H4 (cell line): ENCODE results near the gene DOCK1. TPM values are rescaled to one million over a fixed set of nuclear protein-coding genes. Genes with fewer than 3 reads are reported as not detected.
"Not testable (repeated sequence)": the region's sequence is repeated elsewhere in the genome, so short reads cannot be mapped to it uniquely, and the experiment has no call there.

Experiments used
- DNase-seq: peaks from one replicate; pipeline ENCODE4 v3.0.0-alpha.2; 2015; ENCODE audit warnings: low spot score
- total RNA-seq: library from RNA; depleted of rRNA; stranded (reverse); fragments of >200 nt; shearing (Covaris generic); gene quantifications from 2 replicates; pipeline ENCODE4 v1.2.3, GENCODE V29; 2014

DOCK1 gene
- total RNA-seq, 1 experiment from 2014 or later = 34.4 TPM

DNA sequence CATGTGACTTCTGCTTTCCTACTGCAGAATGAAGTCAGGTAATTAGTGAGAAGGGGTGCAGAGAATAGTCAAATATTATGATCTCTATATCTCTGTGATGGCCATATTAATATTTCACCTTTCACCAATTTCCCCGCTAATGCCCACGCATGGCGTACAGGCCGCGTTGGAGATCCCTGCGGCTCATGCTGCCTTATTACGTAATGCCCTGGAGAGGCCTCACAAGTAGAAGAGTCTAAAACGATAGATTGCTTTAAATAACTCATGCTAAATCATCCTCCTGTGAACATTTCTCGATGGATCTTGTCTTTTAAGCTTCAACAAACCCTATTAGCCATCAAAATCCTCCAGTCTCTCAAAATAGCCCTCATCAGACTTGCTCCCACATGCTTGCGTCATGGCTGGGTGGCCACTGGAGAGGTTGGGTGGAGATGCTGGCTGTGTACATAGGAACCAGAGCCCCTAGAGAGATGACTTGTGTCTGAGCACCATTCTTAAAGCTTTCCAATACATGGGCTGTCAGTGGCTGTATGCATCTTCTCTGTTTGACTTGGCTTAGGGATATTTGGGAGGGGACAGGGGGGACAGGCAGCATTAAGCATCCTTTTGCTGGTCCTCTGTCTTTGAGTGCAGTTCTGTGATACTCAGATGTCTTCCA is 370.7 kb downstream of the DOCK1 start:
- no peak for DNase-seq

DNA sequence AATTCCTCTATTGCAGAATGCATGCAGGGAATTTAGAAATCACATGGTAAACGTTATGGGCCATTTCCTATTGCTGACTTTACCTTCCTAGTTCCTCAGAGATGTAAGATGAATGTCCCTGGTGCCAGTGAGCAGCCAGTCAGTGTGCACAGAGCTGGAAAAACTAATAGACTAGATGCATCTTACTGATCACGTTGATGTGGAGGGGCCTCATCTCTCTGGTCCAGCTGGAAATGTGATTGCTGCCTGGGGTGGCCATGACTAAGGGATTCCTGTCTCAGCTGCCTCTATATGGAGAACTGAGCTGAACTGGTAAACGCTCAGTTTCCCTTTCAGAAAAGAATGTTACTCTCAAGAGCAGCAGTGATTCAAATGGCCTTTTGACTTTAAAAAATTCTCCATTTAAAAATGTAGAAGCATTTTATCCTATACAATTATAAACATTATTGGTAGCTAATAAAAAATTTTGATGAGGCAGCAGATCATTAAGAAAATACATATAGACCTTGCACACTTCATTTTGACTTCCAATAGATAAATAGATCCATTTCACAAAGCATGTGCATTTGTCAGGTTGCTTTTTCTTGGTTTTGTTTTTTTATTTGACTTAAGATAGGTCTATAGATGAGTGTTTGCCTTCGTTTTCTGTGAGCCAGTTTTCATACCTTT is 371.7 kb downstream of the DOCK1 start:
- DNase-seq = no peak

DNA sequence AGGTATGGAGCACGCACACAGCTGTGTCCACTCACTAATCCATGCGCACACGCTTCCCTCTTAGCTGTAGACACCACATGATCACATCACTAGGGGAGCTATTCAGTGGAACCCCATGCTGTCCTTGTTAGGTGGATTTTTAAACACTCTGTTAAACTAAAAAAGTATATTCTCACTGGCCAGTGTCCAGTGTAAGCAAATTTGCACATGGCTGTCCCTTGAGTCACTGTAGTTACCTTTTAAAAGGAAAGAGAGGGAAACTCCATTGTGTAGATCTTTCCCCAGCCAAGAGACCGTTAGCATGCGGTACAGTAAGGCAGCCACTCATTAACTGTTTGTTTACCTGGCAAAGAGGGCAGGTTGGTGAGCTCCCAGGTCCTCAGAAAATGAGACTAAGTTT is 372.8 kb downstream of the DOCK1 start:
- no peak for DNase-seq

DNA sequence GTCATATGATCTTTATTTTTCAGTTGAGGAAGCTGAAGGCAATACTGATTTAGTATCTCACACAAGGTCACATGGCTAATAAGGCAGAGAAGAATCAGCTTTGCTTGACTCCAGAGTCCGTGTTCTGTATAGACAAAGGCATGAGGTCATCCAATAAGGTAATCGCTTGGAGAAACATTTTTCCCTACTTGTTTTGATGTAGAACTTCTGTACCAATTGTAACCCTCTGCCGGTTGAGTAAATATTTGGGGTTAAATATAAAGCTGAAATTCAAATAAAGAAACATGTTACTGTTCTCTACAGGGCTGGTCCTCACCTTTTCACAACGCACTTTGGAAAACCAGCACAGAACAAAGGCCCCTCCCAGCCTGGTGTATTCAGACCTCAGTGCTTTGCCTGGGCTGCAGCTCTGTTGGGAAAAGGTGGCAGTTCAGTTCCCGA is 374.1 kb downstream of the DOCK1 start:
- DNase-seq = no peak

DNA sequence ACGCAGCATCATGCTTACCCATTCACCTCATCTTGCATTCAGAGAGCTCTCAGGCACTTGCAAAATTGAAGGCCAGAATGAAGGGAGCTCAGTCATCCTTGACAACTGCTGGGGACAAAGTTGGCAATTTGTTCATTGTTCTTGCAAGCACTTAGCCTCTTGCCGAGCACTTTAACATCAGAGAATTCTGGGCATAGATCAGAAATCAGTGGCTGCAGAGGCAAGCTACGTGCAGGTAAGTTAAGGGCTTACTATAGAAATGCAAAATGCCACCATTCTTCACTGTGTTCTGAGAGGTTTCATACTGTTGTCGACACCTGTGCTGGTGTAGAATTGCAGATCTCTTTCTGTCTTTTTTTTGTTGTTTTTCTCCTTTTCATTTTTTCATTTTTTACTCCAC is 375.2 kb downstream of the DOCK1 start:
- DNase-seq = no peak

DNA sequence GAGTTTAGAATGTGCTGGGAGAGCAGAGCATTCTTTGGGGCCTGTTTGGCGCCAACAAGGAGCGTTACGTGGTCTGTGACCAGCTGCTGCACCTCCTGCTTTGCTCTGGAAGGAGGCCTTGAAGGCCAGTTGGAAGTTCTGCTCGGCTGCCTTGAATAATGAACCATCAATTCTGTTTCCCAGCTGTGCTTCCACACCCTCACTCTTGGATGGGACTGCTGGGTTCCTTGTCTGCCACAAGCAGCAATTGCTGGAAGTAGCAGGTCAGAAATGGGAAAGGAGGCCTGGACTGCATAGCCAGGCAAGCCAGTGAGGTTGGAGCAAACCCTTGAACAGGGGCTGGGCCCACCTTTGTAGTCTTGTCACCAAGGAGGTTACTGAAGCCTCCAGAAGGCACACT is 377.8 kb downstream of the DOCK1 start:
- no peak for DNase-seq

DNA sequence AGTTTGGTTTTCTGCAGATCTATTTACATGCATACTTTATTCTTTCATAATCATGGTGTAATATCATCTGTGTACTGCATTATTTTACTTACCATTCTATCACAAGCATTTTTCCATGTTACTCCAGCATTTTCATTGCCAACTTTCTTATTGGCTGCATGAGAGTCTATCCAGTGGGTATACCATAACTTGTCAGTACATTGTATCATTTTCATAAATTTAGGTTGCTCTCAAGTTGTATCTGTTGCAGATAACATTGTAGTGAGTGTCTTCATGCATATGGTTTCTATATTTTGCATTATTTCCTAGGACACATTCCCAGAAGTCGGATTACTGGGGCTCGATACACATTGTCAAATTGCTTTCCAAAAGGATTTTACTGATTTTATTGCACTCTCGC is 378.3 kb downstream of the DOCK1 start:
- no peak for DNase-seq

DNA sequence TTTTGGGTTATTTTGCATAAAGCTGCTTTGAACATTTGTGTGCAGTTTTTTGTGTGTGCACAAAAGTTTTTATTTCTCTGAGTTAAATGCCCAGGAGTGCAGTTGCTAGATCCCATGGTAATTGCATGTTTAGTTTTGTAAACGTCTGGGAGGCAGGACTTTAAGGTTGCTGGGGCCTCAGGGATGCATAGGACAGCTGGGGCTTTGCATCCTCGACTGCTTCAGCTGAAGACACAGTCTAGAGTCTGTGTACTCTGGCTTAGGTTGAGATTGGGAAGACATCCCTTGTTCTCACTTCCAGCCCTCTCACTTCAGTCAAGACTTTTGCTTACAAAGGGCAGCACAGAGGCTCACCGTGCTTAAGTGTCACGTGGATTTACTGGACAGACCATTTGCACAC is 385.6 kb downstream of the DOCK1 start:
- no peak for DNase-seq

DNA sequence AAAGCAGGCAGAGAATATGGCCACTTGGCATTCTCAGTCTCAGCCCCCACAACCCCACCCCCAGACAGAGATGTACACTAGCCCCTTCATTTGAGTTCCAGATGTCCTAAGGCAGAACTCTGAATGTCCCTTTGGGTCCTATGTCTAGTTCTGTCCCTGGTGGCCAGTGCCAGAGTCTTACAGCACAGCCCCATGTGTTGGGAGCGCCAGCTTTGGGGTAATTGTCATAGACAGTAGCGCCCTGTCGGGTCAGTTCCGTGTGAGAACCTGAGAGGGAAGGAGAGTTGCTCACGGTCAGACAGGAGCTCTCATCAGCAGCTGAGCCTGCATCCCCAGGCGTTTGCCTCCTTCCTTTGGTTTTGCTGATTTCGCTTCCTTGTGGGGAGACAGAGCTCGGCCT is 386.1 kb downstream of the DOCK1 start:
- no peak for DNase-seq

DNA sequence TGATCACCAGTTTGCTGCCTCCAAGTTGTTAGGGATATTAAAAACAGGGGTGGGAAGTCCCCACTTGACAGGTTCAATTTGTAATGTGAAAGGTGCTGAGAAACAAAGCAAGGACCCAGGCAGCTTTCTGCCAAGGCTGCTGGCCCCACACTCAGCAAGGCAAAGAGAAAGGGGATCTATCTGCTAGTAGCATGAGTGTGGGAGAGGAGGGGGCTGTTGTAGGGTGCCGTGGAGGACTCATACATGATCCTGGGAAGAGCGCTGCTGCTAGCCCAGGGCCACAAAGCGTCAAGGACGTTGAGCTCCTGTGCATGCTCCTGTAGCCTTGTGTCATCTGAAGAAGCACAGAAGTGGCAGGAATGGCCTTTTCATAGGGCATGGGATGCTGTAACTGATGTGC is 387.7 kb downstream of the DOCK1 start:
- no peak for DNase-seq

DNA sequence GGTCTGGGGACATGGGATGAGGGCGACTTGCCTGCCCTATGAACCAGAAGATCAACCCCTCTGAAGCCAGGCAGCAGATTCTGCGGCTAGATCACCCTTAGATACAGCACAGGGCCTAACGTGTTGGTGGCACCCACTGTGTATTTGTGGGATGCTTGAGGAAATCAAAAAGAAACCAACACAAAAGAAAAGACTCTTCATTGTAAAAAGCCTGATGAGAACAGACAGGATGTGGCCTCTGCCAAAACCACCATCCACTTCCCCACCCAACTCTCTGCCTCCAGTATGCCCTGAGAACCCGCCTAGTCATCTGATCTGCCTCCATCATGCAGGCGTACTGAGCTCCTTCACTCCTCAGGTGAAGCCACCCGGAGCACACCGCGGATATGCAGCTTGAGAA is 388.4 kb downstream of the DOCK1 start:
- DNase-seq = peak; percentile 21

DNA sequence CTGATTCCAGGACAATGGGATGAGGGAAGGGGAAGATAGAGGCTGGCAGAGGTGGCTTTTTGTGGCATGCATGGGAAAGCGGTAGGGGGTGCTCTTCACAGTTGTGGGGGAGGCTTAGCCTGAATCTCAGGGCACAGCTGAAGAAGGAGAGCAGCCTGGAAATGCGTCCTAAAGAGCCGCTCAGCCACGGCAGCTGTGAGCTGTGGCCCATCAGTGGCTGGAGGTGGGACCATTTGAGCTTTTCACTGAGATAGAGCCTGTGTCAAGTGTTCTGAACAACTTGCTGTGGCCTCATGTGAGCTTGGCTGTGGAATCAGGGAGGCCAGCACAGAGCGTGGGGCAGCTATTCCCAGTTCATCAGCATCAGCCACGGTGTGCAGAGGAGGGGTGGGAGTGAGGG is 391.5 kb downstream of the DOCK1 start:
- no peak for DNase-seq

DNA sequence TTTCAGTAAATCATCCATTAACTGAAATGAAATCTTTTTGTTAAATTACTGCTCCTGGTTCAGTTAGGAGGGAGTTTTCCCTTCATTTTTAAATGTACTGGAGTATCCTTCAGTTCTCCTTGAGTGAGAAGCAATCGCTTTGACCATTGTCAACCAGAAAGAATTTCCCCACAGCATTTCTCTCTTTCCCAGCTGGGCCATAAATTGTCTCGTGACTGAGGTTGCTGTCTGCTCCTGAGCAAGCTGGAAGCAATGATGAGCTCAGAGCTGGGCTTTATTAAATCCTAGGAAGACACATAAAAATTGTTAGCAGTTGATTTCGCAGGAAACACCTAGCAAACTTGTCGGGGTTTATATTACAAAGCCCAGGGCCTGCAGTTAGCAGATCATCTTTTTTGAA is 393.2 kb downstream of the DOCK1 start:
- DNase-seq = no peak

DNA sequence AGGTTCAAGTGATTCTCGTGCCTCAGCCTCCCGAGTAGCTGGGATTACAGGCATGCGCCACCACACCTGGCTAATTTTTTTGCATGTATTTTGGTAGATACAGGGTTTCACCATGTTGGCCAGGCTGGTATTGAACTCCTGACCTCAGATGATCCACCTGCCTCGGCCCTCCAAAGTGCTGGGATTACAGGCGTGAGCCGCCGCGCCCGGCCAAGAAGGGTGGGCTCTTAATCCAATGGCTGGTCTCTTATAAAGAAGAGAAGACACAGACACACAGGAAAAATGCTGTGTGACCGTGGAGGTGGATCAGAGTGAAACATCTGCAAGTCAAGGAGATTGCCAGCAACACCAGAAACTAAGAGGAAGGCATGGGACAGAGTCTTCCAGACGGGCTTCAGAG is 394.0 kb downstream of the DOCK1 start:
- not testable (repeated sequence) for DNase-seq

DNA sequence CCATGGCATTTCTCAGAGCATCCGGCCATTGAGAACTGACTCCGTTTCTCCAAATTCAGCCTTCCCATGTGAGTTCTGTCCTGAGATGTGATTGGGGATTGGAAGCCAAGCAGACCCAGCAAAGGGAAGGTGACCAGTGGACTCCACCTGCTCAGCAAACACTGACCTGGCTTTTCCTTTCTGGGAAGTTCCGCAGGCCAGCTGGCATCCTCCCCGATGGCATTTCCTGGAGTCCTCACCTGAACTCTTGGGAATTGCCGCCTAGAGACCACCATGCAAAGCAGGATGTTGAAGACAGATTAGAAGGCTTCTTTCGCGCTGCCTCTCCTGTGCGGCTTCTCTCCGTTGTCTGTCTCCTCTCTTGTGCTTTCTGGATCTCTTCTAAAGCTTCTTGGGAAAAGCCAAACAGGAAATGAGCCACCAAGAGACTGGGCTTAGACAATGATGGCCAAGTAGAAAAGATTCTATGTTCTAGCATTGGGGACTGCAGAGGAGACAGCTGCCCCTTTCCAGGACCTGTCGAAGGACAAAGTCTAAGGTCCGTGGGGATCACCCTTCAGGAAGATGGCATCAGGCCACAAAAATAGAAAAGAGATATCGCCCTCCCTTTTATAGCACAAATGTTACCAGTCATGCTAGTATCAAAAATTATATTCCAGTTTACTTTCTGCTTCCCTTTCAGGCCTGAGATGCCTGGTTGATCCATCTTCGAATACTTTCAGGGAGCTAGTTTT is 394.9 kb downstream of the DOCK1 start:
- DNase-seq = no peak

DNA sequence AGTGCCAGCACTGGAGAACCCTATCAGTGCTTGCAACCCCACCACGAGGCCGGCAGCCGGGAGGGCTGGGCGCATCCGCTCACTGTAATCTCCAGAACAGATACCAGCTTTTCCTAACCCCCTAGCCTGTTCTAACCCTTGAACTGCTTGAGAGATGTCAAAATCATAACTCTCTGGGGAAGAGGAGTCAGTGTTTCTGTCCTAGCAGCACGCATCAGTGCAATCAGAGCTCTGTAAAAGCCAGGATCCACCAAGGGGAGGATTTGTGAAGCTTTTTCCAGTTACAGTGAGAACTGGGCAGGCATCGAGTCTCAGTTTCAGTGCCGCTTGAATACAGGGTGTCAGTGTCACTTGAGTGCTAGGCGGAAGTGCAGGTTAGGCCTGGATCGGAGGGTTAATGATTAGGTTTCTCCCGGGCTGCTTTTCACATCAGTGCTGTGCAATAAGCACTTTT is 395.7 kb downstream of the DOCK1 start:
- DNase-seq = no peak

DNA sequence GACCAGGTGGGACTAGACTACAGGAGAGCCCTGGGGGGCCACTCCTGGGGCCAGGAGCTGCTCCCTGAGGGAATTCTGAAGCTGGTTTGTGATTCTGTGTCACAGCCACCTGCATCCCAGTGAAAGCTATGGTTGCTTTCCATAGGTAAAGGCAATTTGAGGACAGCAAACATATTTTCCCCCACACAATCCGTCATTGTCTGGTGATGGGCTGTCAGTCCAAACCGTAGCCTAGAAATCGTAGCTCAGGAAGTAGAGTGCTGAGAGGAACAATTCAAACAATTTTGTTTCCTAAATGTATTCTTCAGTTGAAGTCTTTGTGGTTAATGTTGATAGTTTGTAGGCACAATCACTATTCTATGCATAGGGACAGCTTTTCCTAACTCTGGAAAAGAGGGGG is 397.1 kb downstream of the DOCK1 start:
- no peak for DNase-seq

DNA sequence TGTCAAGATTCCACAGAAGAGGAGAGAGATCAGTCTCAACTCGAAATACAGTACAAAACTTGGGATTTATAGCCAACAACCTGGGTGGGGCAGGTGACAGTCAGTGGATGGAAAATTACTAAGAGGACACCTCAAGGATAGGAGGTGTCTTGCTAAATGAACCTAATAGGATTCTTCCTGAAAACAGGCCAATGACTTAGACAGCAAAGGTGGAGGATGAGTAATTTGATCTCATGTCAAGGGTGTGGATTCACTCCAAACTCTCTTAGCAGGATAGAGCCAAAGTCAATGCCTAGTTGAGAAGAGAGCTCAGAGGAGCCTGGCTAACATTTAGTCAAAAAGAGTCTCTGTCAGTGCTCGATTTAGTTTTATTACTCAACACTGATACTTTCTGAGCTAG is 397.9 kb downstream of the DOCK1 start:
- no peak for DNase-seq

DNA sequence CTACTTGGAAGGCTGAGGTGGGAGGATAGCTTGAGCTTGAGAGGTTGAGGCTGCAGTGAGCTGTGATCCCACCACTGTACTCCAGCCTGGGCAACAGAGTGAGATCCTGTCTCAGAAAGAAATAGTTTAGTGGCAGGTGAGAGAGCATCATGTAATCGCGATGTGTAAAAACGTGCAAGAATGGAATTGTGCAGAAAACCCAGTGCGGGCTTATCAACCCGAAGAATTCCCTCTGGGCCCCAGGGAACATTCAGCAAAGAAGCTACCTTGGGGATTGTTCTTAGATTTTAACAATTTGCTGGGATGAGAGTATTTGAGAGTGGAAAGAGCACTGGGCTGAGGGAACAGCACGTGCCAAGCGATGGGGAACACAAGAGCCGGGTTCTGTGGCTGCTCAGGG is 398.5 kb downstream of the DOCK1 start:
- DNase-seq = no peak

DNA sequence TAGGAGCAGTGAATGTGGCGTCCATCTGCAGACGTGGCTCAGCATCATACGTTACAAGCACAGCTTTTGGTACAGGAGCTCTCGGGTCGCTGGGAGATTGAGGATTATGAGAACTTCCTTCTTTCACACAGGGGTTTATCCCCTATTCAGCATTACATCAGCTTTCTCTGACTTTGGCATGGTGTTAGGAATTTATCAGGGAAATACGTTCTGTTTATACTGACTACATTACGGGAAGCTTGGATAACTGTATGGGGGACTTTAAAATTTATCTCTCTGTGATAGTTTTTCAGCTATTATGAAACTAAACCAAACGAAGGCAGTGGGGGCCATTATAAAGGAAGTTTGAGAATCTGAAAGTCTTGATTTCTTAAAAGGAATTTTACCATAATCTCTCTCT is 401.3 kb downstream of the DOCK1 start:
- DNase-seq = no peak

DNA sequence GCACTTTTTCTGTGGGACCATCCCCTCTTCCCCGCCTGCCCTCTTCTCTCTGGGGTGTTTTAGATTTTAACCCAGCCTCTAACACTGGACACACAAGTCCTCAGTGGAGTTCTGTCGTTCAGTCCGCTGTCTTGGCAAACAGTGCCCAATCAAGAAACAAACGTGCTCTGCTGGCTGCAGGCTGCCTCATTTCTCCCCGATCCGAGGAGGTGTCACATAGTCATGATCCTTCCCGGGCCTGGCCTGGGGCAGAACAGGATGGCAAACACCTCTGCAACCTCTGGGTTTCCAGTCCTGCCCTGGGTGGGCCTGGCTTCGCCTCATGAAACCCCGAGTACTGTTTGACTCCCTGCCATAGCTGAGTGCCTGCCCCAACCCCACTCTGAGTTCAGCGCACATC is 402.1 kb downstream of the DOCK1 start:
- DNase-seq = no peak

DNA sequence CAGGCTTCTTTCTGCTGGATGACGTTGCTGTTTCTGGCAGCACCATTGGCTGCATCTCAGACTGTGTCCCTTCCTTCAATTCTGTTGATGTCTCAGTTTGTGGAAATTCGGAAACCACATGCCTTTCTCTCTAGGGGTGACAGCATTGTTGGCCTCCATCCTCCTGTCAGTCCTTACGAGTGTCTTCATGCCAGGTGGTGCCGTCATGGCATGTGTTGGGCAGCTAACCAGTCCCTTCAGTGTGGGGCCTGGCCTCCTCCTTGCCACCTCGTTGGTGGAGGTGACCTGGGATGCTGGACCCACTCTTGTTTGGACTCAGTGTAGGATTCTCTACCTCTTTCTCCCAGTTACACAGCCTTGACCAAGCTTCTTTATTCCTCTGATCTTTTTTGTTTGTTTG is 402.8 kb downstream of the DOCK1 start:
- DNase-seq = no peak

DNA sequence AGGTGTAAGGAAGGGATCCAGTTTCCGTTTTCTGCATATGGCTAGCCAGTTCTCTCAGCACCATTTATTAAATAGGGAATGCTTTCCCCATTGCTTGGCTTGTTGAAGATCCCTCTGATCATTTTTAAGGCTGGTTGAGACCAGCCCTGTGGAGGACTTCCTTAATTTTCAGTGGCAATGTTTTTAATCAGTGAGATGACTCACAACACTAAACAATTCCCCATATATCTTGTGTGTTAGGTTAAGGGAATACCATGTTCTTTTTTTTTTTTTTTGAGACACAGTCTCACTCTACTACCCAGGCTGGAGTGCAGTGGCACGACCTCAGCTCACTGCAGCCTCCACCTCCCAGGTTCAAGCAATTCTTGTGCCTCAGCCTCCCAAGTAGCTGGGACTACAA is 404.4 kb downstream of the DOCK1 start:
- not testable (repeated sequence) for DNase-seq
